Measurements from ENCODE around the gene A4GALT. TPM values are rescaled to one million over a fixed set of nuclear protein-coding genes. Genes with fewer than 3 reads are reported as not detected.

The A4GALT gene
- polyA plus RNA-seq, 1 experiment: 1.8 TPM

GRCh38 chr22:42664976-42665831 is 55.5 kb downstream of the A4GALT start:
- TF ChIP-seq CTCF (IDR thresholded peaks at IDR 0.05; ENCODE audit: low read depth, low read length): no peak
- no peak overlapping the region for H3K27ac ChIP-seq (ENCODE audit: low read depth, low read length)
- ChIA-PET POLR2A (interaction anchor here (0.6 kb wide), 1 partner anchor 174 kb away, joined by 3 read pairs; no protein-coding TSS in a partner anchor), CTCF (no interaction called here)
- no peaks in the 10 kb centered on the region for H3K27me3 ChIP-seq (ENCODE audit: control insufficient read depth, insufficient read depth, low read length)
- H3K9me3 ChIP-seq (ENCODE audit: control insufficient read depth, insufficient read depth, low read length): no peaks in the 10 kb centered on the region
- no peak for DNase-seq (ENCODE audit: low read depth, low spot score)
- H3K4me3 ChIP-seq (ENCODE audit: low read depth, low read length): no peak overlapping the region

- Histone ChIP-seq H3K9me3 (ENCODE audit: control insufficient read depth, insufficient read depth, low read length) (no peaks in the 10 kb centered on the region), H3K27me3 (ENCODE audit: control insufficient read depth, insufficient read depth, low read length) (no peaks in the 10 kb centered on the region), H3K4me3 (ENCODE audit: low read depth, low read length) (peak overlapping the region; percentile 68), H3K27ac (ENCODE audit: low read depth, low read length) (no peak overlapping the region)
- DNase-seq (ENCODE audit: low read depth, low spot score): no peak
- CTCF ChIA-PET: interaction anchor here (0.8 to 1.1 kb wide), 3 partner anchors 10 to 155 kb away, joined by 3 to 5 read pairs (median 3); no protein-coding TSS in a partner anchor
- peak; percentile 81 for TF ChIP-seq CTCF (IDR thresholded peaks at IDR 0.05; ENCODE audit: low read depth, low read length)
- POLR2A ChIA-PET: interaction anchor here (0.6 kb wide), 1 partner anchor 86 kb away, joined by 6 read pairs; no protein-coding TSS in a partner anchor
Observed at GRCh38 chr22:42661985-42662831, 58.5 kb downstream of the A4GALT start.

- no peak for DNase-seq (ENCODE audit: low read depth, low spot score)
- no peak overlapping the region for H3K27ac ChIP-seq (ENCODE audit: low read depth, low read length)
- no peaks in the 10 kb centered on the region for H3K9me3 ChIP-seq (ENCODE audit: control insufficient read depth, insufficient read depth, low read length)
- CTCF ChIA-PET: interaction anchor here (1.4 kb wide), 1 partner anchor 164 kb away, joined by 7 read pairs; no protein-coding TSS in a partner anchor
- TF ChIP-seq CTCF (IDR thresholded peaks at IDR 0.05; ENCODE audit: low read depth, low read length): no peak
- POLR2A ChIA-PET: no interaction called here
- H3K27me3 ChIP-seq (ENCODE audit: control insufficient read depth, insufficient read depth, low read length): peaks cover 3% of the 10 kb centered on the region
- no peak overlapping the region for H3K4me3 ChIP-seq (ENCODE audit: low read depth, low read length)
Observed at GRCh38 chr22:42656578-42656977, 64.1 kb downstream of the A4GALT start.

- TF ChIP-seq CTCF (IDR thresholded peaks at IDR 0.05; ENCODE audit: low read depth, low read length): no peak
- H3K9me3 ChIP-seq (ENCODE audit: control insufficient read depth, insufficient read depth, low read length): no peaks in the 10 kb centered on the region
- no peak for DNase-seq (ENCODE audit: low read depth, low spot score)
- ChIA-PET CTCF (interaction anchor here (1.4 kb wide), 1 partner anchor 165 kb away, joined by 7 read pairs; no protein-coding TSS in a partner anchor), POLR2A (interaction anchor here (0.7 kb wide), 1 partner anchor 15 kb away, joined by 4 read pairs; no protein-coding TSS in a partner anchor)
- H3K4me3 ChIP-seq (ENCODE audit: low read depth, low read length): no peak overlapping the region
- no peak overlapping the region for H3K27ac ChIP-seq (ENCODE audit: low read depth, low read length)
- peaks cover 3% of the 10 kb centered on the region for H3K27me3 ChIP-seq (ENCODE audit: control insufficient read depth, insufficient read depth, low read length)
Observed at GRCh38 chr22:42655693-42656092, 65.0 kb downstream of the A4GALT start.
